GM21367 (cell line): ENCODE measurements around the gene KRTCAP2.
"Not testable (repeated sequence)": the region's sequence is repeated elsewhere in the genome, so short reads cannot be mapped to it uniquely, and the experiment has no call there.

ENCODE experiments used
- ATAC-seq: cut with Tn5 transposase; IDR thresholded peaks from one replicate; pipeline ENCODE4 v1.9.1; 2021; ENCODE audit not compliant: unreplicated experiment

Gene KRTCAP2

DNA sequence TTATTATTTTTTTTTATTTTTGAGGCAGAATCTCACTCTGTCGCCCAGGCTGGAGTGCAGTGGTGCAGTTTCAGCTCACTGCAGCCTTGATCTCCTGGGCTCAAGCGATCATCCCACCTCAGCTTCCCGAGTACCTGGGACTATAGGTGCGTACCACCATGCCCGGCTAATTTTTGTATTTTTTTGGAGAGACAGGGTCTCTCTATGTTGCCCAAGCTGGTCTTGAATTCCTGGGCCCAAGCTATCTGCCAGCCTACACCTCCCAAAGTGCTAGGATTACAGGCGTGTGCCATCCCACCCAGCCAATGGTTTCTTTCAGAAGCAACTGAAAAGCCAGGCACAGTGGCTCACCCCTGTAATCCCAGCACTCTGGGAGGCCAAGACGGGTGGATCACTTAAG lies 2.3 kb downstream of the KRTCAP2 start:
- ATAC-seq: no peak

DNA sequence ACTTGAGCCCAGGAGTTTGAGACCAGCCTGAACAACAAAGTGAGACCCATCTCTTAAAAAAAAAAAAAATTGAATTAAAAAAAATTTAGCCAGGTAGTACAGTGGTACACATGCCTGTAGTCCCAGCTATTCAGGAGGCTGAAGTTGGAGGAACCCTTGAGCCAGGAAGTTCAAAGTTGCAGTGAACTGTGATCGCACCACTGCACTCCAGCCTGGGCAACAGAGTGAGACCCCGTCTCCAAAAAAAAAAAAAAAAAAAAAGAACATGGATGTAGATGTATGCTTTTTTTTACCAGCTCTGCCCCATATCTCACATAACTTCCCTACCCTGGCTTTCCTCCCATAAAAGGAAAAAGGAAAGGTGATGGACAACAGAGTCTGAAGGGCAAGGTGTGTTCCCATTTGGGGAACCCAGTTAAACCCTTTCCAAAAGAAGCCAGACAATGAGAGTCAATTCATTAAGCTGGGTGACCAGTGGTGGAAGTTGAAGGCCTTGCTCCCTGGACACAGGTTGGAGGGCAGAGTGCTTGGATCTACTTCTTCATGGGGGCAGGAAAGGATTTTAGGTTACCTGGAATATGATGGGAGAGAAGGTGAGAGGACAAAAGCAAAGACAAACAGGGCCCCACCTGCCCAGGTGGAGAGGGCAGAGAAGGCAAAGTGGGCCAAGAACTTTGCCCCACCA lies 2.9 kb downstream of the KRTCAP2 start:
- no peak for ATAC-seq

DNA sequence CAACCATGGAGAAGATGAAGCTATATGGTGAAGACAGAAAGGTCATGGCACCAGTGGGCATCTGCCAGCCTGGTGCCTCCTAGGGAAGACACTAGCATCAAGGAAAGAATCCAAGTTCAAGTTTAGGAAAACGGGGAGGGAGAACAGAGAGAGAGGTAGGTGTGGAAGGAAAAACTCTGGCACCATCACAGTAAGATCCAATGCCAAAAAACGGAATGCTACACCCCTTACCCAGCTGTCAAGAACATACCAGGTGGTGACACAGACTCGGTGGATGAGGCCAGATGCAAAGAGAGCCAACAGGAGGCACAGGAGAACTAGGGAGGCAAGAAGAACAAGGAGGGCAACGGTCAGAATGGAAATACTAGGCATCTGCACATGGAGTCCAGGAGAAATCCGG lies 3.6 kb downstream of the KRTCAP2 start:
- no peak for ATAC-seq

DNA sequence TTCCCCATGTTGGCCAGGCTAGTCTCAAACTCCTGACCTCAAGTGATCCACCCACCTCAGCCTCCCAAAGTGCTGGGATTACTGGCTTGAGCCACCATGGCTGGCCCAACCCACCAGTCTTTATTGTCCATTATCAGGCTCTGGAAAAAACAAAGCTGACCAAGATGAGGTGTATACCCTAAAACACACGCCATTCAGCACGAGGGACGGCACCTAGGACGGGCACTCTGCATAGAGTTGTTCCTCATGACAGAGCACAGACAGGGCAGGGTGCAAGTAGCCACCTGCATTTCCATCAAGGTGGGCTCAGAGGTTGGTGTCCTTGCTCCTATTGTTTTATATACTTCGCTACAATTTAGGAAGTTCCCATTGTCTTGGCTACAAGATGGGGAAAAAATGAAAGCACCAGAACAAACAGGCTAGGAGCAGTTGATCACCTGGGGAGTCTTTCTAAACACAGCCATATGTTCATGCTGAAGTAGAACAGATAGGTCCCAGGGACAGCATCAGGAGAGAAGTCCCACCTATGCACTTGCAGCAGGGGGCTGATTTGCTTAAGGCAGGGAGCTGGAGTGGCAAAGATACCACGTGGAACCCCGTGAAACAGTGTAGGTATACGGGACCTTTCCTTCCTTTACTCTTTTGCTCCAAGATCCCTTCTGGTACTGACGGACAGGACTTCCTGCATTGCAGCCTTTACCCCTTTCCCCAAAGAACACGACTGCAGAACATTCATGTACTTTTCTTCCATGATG lies 4.5 kb downstream of the KRTCAP2 start:
- ATAC-seq: no peak

DNA sequence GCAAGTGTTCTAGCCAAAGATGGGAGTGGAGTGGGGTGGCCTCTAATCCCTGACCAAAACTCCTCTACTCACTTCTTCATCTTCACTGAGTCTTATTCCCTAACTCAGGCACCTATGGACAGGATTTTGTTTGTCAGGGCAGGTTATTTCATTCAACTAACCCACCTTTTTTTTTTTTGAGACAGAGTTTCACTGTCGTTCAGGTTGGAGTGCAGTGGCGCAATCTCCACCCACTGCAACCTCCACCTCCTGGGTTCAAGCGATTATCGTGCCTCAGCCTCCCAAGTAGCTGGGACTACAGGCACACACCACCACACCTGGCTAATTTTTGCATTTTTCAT lies 5.0 kb downstream of the KRTCAP2 start:
- not testable (repeated sequence) for ATAC-seq

DNA sequence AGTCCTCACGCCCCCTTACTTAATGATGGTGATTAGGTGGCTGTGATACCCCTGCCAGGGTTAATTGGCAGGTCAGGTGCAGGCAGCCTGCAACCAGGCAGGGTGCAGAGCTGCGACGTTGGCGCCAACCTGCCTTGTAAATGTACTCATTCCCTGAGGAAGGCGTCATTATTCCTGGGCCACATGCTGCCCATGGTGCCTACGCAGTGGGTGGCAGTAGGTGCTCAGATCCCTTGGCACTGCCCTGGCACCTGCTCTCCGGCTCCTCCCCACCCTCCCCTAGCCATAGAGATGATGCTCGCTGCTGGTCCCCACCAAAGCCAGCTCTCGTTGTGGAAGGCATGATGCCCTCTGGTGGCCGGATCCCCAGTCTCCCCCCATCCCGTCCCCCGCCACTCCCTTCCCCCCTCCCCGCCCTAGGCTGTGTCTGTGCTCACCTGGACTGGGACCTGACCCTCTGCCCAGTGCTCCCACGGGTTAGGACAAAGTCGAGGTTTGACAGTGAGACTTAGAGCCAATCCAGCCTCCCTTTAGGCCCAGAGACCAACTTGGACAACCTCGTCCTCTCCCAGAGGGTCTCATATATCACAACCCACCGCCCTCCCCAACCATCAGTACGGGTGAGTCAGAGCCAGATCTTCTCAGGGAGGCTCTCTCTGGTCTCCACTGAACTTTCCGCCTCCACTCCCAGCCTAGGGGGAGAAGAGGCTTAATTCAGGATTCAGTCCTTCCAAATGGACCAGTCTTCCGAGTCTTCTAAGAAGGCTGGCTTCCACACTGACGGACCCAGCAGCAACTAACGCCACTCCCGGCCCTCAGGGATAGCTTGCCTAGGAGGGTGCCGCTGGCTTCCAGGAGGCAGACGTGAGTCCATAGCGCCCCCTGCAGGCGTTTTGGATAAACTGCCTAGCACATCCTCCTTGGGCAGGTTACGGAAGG lies 5.7 kb downstream of the KRTCAP2 start:
- ATAC-seq: no peak

DNA sequence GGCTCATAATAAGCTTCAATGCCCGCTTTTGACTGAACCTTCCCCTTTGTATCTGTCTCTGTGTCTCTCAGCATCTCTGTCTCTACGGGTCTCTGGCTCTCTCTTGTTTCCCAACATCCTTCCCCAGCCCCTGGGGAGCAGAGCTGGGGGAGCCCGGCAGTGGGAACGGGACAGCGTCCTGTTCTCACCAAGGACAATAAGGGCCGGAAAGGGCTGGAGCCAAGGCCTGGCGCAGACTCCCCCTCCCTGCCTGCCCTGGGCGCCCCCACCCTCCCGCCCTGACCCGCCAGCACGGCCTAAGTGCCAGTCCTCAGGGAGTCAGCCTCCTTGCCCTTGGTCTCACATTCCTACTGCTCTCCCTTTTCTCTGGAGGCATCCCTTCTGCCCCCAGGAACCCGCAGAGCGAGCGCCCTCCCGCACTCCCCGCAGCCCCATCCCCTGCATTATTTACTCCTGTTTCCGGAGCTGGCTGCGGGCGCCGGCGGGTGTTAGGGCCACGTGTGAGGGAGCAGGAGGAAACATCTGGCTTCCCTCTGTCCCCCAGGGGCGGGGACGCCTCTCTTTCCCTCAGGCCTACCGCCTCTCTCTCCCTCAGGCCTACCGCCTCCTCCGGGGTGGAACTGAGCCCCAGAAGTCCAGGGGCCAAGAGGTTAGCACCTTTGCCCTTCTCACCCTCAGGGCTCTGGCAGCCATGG lies 6.5 kb downstream of the KRTCAP2 start:
- ATAC-seq: no peak

DNA sequence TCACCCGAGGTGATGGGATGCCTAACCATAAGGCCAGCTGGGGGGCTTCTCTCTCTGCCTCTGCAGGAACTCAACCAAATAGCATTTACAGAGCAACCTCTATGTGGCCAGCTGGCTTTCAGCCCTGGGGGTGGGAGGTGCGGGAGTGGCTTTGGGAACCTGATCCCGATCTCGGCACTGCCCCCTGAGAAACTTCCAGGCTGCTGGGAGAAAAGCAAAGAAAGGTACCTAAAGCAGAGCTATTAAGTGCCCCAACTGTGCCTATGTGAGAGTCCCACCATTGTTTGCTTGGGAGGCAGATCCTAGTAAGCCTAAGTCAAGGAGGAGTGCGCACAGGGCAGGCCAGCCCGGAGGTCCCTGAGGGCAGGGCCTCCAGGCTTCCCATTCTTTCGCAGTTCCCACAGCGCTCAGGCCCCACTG lies 7.0 kb downstream of the KRTCAP2 start:
- ATAC-seq: no peak

DNA sequence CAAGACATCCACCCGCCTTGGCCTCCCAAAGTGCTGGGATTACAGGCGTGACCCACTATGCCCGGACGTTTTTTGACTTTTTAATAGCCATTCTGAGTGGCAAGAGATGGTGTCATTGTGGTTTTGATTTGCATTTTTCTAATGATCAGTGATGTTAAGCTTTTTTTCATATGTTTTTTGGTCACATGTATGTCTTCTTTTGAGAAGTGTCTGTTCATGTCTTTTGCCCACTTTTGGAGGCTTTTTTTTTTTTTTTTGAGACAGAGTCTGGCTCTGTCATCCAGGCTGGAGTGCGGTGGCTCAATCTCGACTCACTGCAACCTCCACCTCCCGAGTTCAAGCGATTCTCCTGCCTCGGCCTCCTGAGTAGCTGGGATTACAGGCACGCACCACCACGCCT lies 8.5 kb downstream of the KRTCAP2 start:
- not testable (repeated sequence) for ATAC-seq

DNA sequence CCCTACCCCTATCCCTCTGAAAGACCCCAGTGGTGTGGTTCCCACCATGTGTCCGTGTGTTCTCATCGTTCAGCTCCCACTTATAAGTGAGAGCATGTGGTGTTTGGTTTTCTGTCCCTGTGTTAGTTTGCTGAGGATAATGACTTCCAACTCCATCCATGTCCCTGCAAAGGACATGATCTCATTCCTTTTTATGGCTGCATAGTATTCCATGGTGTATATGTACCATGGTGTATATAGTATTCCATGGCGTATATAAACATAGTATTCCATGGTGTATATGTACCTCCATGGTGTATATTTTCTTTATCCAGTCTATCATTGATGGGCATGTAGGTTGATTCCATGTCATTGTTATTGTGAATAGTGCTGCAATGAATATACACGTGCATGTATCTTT lies 9.3 kb downstream of the KRTCAP2 start:
- ATAC-seq: not testable (repeated sequence)

DNA sequence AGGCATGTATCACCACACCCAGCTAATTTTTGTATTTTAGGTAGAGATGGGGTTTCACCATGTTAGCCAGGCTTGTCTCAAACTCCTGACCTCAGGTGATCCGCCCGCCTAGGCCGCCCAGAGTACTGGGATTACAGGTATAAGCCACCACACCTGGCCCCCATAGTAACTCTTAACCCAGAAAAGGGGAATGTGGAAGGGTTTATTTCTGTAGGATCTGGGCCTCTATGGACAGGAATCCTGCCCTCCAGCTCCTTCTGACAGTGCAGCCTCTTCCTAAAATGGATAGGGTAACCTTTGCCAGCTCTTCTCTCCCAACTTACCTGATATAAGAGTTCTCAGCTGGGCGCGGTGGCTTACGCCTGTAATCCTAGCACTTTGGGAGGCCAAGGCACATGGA lies 10.5 kb downstream of the KRTCAP2 start:
- ATAC-seq: not testable (repeated sequence)

DNA sequence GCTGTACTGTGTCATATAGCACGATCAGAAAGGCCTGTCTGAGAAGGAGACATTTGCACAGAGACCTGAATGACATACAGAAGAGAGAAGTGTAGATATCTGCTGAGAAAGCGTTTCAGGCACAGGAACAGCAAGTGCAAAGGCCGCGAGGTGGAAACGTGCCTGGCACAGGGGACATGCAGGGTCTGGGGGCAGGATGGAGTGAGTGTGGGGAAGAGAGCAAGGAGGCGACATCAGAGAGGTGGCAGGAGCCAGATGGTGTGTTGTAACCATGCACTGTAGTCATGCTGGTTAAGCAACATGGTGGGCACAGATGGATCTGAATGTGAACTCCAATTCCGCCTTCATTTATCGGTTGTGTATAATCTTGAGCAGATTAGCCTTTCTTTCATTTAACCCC lies 13.0 kb downstream of the KRTCAP2 start:
- ATAC-seq: no peak

DNA sequence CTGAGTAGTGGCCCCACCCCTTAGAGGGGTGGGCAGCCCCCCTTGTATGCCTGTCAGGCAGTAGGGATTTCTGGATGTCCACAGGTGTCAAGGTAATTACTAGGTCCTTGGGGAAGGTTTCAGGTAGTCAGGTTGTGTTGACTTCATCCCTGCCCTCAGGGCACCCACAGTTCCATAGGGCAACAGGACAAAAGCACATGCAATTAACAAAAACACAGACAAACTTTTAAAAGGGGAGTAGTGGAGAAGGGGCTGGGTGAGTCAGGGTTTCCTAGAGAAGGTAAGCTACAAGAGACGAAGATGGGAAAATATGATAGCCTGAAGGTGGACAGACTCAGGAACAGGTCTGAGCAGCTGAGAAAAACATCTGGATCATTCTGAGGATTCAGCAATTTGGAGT lies 14.1 kb downstream of the KRTCAP2 start:
- no peak for ATAC-seq

DNA sequence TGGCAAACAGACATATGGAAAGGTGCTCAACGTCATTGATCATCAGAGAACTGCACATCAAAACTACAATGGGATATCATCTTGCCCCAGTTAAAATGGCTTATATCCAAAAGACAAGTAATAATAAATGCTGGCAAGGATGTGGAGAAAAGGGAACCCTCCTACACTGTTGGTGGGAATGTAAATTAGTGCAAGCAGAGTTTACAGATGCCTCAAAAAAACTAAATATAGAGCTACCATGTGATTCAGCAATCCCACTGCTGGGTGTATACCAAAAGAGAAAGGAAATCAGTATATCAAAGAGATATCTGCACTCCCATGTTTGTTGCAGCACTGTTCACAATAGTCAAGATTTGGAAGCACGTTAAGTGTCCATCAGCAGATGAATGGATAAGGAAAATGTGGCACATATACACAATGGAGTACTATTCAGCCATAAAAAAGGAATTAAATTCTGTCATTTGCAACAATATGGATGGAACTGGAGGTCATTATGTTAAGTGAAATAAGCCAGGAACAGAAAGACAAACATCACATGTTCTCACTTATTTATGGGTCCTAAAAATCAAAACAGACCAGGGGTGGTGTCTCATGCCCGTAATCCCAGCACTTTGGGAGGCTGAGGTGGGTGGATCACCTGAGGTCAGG lies 17.0 kb downstream of the KRTCAP2 start:
- ATAC-seq: not testable (repeated sequence)

DNA sequence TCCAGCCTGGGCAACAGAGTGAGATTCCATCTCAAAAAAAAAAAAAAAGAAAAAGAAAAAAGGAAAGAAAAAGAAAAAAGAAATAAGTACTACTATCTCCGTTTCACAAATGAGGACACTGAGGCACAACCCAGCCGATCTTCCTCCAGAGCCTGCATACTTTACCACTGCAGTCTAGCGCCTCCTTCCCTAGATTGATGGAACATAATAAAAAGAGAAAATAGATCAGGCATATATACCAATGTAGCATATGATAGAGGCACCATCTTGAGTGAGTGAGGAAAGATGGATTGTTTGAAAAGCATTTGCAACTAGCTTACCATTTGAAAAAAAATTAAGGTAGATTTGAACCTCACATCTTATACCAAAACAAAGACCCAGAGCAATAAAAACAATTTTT lies 27.6 kb downstream of the KRTCAP2 start:
- ATAC-seq: no peak

DNA sequence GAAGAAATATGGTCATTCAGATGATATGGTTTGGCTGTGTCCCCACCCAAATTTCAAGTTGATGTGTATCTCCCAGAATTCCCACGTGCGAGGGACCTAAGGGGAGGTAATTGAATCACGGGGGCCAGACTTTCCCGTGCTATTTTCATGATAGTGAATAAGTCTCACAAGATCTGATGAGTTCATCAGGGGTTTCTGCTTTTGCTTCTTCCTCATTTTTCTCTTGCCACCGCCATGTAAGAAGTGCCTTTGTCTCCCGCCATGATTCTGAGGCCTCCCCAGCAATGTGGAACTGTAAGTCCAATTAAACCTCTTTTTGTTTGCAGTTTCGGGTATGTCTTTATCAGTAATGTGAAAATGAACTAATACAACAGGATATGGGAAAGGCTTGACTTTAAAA lies 31.4 kb downstream of the KRTCAP2 start:
- no peak for ATAC-seq

DNA sequence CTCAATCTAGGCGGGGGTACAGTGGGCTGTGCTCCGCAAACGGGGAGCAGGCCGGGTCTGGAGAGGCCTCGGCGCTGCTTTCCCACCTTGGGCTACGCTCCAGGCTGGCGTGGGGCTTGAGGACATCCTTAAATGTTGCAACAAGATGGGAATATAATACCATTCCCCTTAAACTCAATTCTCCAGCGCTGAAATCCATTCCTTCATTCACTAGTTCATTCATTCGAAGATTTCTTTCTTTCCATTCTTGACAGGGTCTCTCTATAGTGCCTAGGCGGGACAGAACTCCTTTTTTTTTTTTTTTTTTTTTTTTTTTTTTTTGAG lies 32.5 kb downstream of the KRTCAP2 start:
- ATAC-seq: no peak

DNA sequence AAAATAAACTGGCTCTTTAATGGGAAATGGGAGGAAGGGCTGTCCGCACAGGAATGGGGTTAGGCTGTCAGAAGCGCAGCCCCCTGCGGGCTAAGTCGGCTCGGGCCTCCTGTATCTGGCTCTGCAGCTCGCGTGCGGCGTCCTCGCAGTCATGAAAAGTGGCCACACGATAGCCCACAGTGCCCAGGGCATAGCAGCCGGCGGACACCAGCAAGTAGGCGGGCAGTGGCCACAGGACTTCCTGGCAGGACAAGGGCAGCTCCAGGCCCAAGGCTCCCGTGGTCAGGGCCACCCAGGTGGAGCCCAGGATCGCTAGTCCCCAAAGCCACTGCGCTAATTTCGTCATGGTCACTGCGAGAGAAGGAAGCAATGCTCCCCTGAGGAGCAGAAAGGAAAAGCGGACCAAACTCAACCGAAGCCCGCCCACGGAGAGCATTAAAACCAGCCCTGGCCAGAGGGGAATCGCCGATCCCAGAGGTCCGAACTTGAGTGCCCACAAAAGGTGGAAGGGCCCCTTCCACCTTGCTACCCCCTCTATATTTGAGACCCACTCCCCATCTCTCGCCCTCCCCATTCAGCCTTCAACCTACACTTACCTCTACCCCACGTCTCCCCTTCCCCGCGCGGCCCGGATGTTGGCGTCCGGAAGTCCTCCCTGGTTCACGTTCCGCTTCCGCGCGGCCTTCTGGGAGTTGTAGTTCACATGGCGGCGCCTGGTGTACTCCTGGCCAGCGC lies 33.0 kb downstream of the KRTCAP2 start, which contains the start of gene DPM3:
TSS of gene DPM3 (minus strand) at position 637 of the 735 bp plus-strand sequence. CDS start at position 346, 291 bp downstream.
- peak; percentile 50 for ATAC-seq

DNA sequence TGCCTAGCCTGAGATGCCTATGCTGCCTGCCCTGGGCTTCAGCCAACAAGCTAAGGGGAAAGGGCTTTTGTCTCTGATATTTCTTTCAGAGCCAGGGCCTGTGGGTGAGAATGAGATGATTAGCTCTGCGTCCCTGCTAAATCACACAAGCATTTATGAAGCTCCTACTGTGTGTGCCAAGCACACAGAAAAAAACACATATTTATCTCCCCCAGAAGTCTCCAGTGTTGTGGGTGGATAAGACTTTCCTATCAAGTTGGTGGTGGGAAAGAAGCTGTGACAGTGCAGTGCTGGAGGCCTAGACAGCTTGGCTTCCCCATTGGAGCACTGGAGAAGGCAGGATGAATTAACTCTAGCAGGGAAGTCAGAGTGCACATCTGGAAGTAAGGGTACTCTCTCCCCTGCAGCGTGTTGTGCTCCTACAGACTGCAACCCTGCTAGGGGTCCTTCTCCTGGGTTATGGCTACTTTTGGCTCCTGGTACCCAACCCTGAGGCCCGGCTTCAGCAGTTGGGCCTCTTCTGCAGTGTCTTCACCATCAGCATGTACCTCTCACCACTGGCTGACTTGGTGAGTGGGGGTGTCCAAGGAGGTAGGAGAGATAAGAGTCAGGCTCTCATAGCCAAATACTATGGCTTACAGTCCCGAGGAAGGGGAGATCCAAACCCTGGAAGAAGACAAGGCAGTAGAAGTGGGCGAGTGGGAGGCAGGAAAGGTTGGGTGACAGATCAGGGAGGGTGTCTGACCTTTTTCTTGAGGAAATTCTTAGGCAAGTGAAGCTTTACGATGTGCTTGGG lies 35.8 kb downstream of the KRTCAP2 start:
- no peak for ATAC-seq
